NCI-H146 (cell line): ENCODE measurements around the gene CUTC.

ENCODE experiments used
- DNase-seq: peaks from one replicate; lab custom pipeline; 2025; lab: John Stamatoyannopoulos, UW

The CUTC gene

GRCh38 chr10:99784016-99784726 is 52.1 kb downstream of the CUTC start:
- no peak for DNase-seq

DNA sequence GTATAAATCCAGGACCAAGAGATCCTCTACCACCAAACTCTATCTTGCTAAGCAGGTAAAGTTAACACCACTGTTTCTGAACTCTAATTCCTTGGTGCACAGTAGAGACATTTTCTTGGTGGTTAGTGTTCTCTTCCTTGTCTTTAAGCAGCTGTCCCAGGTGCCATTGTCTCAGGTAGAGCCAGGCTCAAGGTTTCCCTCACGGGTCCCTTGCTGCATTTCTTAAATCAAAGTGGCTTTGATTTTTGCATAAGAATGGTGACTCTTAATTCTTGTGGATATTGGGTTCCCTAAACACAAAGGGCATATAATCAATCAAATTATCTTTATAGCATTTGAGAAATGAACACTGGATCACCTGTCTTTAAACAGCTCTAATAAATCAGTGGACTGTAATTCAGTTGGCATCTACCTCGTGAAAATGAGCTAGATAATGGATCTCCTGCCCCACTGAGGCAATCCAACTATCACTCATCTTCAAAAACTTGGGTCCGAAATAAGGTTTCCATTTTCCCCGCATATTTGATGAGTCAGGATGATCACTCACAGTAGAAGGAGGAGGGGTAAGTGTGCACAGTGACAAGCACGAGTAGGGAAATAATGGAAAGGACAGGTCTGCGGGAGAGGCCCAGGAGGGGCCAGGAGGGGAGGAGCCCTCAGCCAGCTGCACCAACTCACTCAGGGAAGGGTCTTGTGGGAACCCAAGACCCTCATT is 52.9 kb downstream of the CUTC start:
- DNase-seq: no peak

DNA sequence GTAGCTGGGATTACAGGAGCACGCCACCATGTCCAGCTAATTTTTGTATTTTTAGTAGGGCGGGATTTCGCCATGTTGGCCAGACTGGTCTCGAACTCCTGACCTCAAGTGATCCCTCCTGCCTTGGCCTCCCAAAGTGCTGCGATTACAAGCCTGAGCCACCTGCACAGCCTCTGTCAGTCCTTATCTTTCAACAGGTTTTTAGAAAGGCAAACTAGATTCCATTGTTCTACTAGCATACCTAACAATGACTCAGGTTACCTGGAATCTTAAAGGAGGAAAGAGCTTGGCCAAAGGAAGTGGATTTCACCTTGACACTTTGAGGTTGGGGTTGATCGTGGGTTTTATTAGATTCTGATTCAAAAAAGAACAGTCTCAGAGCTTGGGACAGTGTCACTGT is 53.6 kb downstream of the CUTC start:
- no peak for DNase-seq

DNA sequence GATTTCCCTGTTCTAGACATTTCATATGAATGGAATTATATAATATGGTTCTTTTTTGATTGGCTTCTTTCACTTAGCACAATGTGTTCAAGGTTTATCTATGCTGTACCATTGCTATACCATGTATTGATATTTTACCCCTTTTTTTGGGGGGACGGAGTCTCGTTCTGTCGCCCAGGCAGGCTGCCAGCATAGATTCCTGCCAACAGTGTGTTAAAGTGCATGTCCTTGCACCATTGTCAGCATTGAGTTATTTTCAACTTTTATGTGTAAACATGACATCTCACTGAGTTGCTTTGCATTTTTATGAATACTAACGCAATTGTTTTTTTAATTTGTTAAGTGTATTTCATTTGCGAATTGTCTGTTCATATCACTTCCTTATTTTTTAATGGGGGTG is 55.3 kb downstream of the CUTC start:
- no peak for DNase-seq

DNA sequence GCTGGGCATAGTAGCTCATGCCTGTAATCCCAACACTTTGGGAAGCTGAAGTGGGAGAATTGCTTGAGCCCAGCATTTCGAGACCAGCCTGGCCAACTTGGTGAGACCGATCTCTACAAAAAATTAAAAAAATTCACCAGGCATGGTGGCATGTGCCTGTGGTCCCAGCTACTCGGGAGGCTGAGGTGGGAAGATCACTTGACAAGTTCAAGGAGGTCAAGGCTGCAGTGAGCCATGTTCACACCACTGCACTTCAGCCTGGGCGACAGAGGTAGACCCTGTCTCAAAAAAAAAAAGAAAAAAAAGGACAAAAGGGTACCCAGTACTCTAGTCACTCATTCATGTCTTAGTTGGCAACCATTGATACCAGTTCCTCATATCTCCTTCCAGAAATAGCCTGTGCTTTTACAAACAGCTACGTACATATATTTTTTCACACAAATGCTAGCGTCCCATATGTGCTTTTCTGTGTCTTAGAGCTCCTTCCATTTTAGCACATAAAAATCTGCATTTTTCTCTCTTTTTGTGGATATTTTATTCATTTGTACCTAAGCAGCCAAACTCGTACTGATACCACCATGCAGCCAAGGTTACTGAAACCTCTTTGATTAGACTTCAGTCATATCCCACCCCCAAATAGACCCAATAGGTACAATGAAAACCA is 55.9 kb downstream of the CUTC start:
- DNase-seq: no peak

DNA sequence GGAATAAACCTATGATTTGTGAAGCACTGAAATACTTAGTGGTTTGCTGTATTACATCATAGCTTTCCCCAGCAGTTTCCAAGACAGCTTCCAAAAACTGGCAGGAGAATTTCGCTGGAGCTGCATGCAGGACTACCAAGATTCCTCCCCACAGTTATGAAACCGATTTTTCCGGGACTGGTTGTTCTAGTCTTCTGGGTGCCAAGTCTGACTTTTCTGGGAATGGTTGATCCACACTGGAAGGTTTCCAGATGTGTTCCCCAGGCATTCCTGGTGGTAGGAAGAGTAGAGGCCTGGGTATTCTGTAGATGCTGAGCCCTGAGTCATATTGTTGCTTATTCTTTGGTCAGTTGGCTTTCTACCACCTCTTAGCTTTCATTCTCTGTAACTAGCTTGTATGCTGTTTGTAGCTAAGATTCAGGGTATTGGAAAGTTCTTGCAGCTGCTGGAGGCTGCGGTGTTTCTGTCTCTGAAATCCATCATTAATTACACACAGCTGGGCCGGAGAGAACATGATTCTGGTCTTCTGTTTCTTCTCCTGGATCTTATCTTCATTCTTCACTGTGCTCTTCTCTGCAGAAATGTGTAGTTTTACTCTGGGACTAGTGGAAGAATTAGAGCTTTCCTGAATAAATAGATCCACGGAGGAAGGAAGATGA is 56.7 kb downstream of the CUTC start:
- DNase-seq: no peak

- no peak for DNase-seq
Measured at GRCh38 chr10:99791831-99792230, 59.8 kb downstream of the CUTC start.

DNA sequence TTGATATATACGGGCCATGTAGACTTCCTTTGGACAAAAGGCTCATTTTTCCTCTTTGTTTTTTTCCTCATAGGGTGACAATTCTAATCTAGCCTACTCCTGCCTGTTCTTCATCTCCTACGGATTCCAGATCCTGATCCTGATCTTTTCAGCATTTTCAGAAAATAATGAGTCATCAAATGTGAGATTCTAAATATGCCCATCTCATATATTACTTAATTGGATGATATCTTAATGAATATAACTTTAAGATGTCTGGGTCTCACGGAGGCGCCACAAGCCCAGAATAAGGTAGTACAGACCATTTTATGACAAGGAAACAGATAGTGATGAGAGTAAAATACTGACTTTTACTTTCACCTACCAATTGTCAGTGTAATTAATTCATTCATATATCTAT is 61.8 kb downstream of the CUTC start:
- DNase-seq: no peak

DNA sequence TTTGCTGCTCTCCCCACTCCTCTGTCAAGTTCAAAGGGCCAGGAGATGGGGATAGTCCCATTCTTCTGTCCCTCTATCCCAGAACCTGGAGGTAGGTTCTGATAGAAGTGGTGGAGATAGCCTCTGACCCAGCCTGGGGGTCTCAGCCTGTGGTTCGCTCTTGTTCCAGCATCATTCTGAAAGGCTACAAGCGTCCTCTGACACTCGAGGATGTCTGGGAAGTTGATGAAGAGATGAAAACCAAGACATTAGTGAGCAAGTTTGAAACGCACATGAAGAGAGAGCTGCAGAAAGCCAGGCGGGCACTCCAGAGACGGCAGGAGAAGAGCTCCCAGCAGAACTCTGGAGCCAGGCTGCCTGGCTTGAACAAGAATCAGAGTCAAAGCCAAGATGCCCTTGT is 64.9 kb downstream of the CUTC start:
- DNase-seq: no peak

GRCh38 chr10:99798031-99798430 is 66.0 kb downstream of the CUTC start:
- DNase-seq: no peak

GRCh38 chr10:99798920-99799319 is 66.9 kb downstream of the CUTC start:
- DNase-seq: no peak

DNA sequence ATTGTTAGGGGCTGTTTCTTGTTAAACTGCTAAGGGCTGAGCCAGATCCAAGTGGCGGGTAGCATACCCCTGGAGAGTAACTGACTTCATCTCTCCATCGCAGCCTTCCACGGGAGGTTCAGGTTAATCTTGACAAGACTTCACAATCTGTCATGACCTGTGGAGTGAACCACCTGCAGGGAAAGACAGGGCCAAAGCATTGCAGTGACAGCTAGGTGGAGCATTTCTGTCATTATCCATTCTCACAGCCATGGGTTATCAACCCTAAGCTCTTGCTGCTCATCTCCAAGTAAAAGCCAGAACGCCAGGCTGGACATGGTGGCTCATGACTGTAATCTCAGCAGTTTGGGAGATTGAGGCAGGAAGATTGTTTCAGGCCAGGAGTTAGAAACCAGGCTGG is 67.6 kb downstream of the CUTC start:
- no peak for DNase-seq

GRCh38 chr10:99804471-99804870 is 72.4 kb downstream of the CUTC start:
- DNase-seq: no peak

DNA sequence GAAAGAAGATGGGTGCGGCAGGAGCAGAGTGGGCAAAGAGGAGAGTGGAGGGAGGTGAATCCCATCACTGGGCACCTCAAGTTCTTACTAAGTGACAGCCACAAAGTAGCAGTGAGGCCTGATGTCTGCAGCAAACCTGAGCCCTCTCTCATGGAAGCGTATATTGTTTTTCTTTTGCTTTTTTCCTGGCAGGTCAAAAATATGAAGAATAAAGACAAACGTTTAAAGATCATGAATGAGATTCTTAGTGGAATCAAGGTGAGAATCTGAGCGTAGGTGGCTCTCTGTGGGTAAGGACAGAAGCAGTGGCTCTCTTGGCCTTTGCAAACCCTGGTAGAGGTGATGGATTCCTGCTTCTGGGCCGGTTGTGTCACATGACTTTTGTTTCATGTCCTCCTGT is 73.2 kb downstream of the CUTC start:
- no peak for DNase-seq
